ENCODE results near the gene MACF1.

GRCh38 chr1:39528082-39528481 lies 323.6 kb downstream of the MACF1 start:
- TF ChIP-seq EP300 (IDR thresholded peaks at IDR 0.05): no peak
- no peak for TF ChIP-seq CTCF (IDR thresholded peaks at IDR 0.05)
